NB4 (cell line): Measurements from ENCODE around the gene MICAL2.

Experiments used
- CTCF ChIP-seq: IDR thresholded peaks from one replicate; pipeline ENCODE4 v1.5.1; 2012; ENCODE audit warnings: low read depth, low read length
- MAX ChIP-seq: IDR thresholded peaks from 2 replicates; pipeline ENCODE4 v1.6.1; 2011; ENCODE audit warnings: low read depth, low read length
- POLR2A ChIP-seq: IDR thresholded peaks from 2 replicates; pipeline ENCODE4 v1.6.1; 2011; ENCODE audit warnings: mild to moderate bottlenecking; ENCODE audit not compliant: insufficient read length; ENCODE audit errors: extremely low read depth

GRCh38 chr11:12126344-12127019, 16.1 kb downstream of the MICAL2 start:
- TF ChIP-seq POLR2A: no peak
- no peak for TF ChIP-seq CTCF
- TF ChIP-seq MAX: no peak
